Naive thymus-derived CD4-positive, alpha-beta T cell (primary cell): Measurements from ENCODE around the gene SLAMF7. TPM values are rescaled to one million over a fixed set of nuclear protein-coding genes. Genes with fewer than 3 reads are reported as not detected.

Experiments
- ATAC-seq: fragments of 150-1000 bp; cut with Tn5 transposase; 2 replicates; pipeline ENCODE4 v1.10.0; 2021; ENCODE audit warnings: mild to moderate bottlenecking, moderate library complexity
- CTCF ChIA-PET: fragments of 350-600 bp; sonication (Branson Sonifier 250); formaldehyde crosslinking; loops from one replicate; lab custom pipeline; 2021; ENCODE audit warnings: antibody characterized with exemption; lab: Charles Lee
- POLR2A ChIA-PET: fragments of 350-600 bp; sonication (Branson Sonifier 250); formaldehyde crosslinking; loops from one replicate; lab custom pipeline; 2021; ENCODE audit warnings: antibody characterized with exemption, inconsistent platforms; lab: Charles Lee
- DNase-seq, 9 donors: peaks; one replicate each; pipeline versions ENCODE4 v3.0.0 to v3.0.0-alpha.2; 2020 to 2022; ENCODE audit warnings: mixed read lengths in 1 of 9
- H3K27ac ChIP-seq: one replicate; pipeline ENCODE4 v1.7.0; 2013; ENCODE audit warnings: mild to moderate bottlenecking, low read depth, low read length, moderate library complexity
- H3K27me3 ChIP-seq, 2 donors: one replicate each; pipeline ENCODE4 v1.7.0; 2013; ENCODE audit warnings: low read length in 2 of 2, mild to moderate bottlenecking in 2 of 2, moderate library complexity in 2 of 2; ENCODE audit not compliant: control insufficient read depth in 2 of 2, insufficient read depth in 2 of 2
- H3K36me3 ChIP-seq, 3 experiments: 1 replicate in 2 of 3; 2 replicates in 1 of 3; pipeline ENCODE4 v1.7.0; 2013; ENCODE audit warnings: low read length in 3 of 3, mild to moderate bottlenecking in 3 of 3, moderate library complexity in 1 of 3; ENCODE audit not compliant: insufficient read depth in 3 of 3, control insufficient read depth in 2 of 3
- H3K4me1 ChIP-seq, 2 donors: one replicate each; pipeline ENCODE4 v1.7.0; 2013; ENCODE audit warnings: low read length in 2 of 2, mild to moderate bottlenecking in 2 of 2, moderate library complexity in 1 of 2; ENCODE audit not compliant: control insufficient read depth in 2 of 2, insufficient read depth in 2 of 2
- H3K4me3 ChIP-seq: 2 replicates; pipeline ENCODE4 v1.7.0; 2013; ENCODE audit warnings: mild to moderate bottlenecking, low read length
- H3K9me3 ChIP-seq, 3 experiments: 1 replicate in 2 of 3; 2 replicates in 1 of 3; pipeline ENCODE4 v1.7.0; 2013; ENCODE audit warnings: low read length in 3 of 3; ENCODE audit not compliant: control insufficient read depth in 2 of 3
- H3K27ac Mint-ChIP-seq, 9 donors: one replicate each; pipeline ENCODE4 v1.8.0; 2020 to 2022; ENCODE audit warnings: mixed read lengths in 9 of 9, mild to moderate bottlenecking in 8 of 9, moderate library complexity in 5 of 9, inconsistent platforms in 2 of 9
- H3K27me3 Mint-ChIP-seq, 5 donors: one replicate each; pipeline ENCODE4 v1.8.0; 2021 to 2022; ENCODE audit warnings: mixed read lengths in 5 of 5, mild to moderate bottlenecking in 1 of 5
- H3K36me3 Mint-ChIP-seq, 5 donors: one replicate each; pipeline ENCODE4 v1.8.0; 2020 to 2022; ENCODE audit warnings: mixed read lengths in 5 of 5, mild to moderate bottlenecking in 3 of 5, inconsistent platforms in 1 of 5
- H3K4me1 Mint-ChIP-seq, 7 donors: one replicate each; pipeline ENCODE4 v1.8.0; 2020 to 2022; ENCODE audit warnings: mixed read lengths in 7 of 7, mild to moderate bottlenecking in 3 of 7, inconsistent platforms in 1 of 7
- H3K4me3 Mint-ChIP-seq, 10 donors: one replicate each; pipeline ENCODE4 v1.8.0; 2020 to 2022; ENCODE audit warnings: mild to moderate bottlenecking in 10 of 10, mixed read lengths in 10 of 10, moderate library complexity in 6 of 10, inconsistent platforms in 2 of 10
- H3K9me3 Mint-ChIP-seq, 11 donors: one replicate each; pipeline ENCODE4 v1.8.0; 2020 to 2022; ENCODE audit warnings: mixed read lengths in 11 of 11, mild to moderate bottlenecking in 4 of 11, inconsistent platforms in 1 of 11, moderate library complexity in 1 of 11
- intact Hi-C, 2 donors: fragments of 100-400 bp; cut with micrococcal nuclease; formaldehyde crosslinking; loops; one replicate each; pipeline ENCODE4 v1.15.1; 2023
- polyA plus RNA-seq, 2 donors: library from polyadenylated mRNA; unstranded; fragments of 300-500 nt; fragmentation: Illumina TruSeq; gene quantifications; one replicate each; pipeline ENCODE4 v1.2.3, GENCODE V29; 2021
- total RNA-seq, 6 experiments: library from RNA in 5 of 6; stranded (reverse) in 5 of 6; gene quantifications; 1 replicate in 5 of 6; 2 replicates in 1 of 6; pipeline ENCODE4 v1.2.3 and lab custom pipeline; 2021 to 2026

SLAMF7 gene
- total and polyA plus RNA-seq, 7 experiments from 2014 or later: 0.21 to 39.3 (median 2.4) TPM

DNA sequence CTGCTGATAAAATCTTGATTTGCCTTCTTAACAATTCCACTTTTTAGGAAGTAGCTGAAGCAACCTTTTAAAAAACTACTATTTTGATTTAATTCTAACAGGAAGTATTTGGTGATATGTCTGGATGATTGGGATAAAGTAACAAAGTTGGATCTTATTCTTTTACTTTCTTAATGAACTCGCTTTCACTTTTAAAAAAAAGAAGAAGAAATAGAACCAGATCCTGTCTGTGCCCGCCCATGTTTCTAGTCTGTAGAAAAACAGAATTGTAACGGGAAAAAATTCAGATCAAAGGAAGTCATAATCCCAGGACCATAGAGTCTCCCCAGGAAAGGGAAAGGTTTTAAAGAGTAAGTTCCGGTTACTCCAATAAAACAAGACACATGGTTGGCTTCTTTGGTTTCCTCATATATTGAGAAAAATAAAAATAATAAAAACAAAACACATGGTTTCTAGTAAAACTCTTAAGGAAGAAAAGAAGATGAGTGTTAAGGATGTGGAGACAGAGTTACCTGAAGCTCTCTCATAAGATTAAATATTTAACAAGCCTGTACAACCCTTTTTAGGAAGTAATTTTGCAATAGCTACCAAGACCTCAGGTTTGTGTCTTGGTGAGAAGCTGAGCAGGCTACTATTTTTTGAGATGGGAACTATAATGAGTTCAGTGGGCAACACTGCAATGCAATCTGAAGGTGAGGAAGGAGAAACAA is 32.4 kb upstream of the SLAMF7 start:
- Mint-ChIP-seq H3K4me3 (peak overlapping the region in 1 of 10 donors; percentile 83), H3K27ac (no peak overlapping the region), H3K36me3 (peaks cover 12 to 37% (median 35%) of the 10 kb centered on the region in 5 donors), H3K27me3 (no peaks in the 10 kb centered on the region), H3K9me3 (no peaks in the 10 kb centered on the region), H3K4me1 (peaks cover 0 to 46% (median 41%) of the 10 kb centered on the region in 7 donors)
- H3K4me3 ChIP-seq: peak overlapping the region; percentile 90
- peak overlapping the region; percentile 99 for H3K27ac ChIP-seq
- intact Hi-C loops: loop anchor here in 1 of 2 donors (1.0 to 5.0 kb wide), 3 partner anchors 23 to 60 kb away; partner anchors contain the start of gene SLAMF1
- CTCF ChIA-PET: interaction anchor here (0.6 to 7.9 kb wide), 11 partner anchors 9 to 432 kb away, joined by 3 to 46 read pairs (median 6); no protein-coding TSS in a partner anchor
- ATAC-seq: no peak
- no peak for DNase-seq
- H3K36me3 ChIP-seq: peaks cover 0 to 22% (median 0%) of the 10 kb centered on the region in 3 experiments
- POLR2A ChIA-PET: interaction anchor here (0.7 to 4.3 kb wide), 10 partner anchors 9 to 91 kb away, joined by 3 to 18 read pairs (median 4); no protein-coding TSS in a partner anchor
- no peaks in the 10 kb centered on the region for H3K27me3 ChIP-seq
- H3K4me1 ChIP-seq: peaks cover 64 to 72% of the 10 kb centered on the region in 2 donors
- no peaks in the 10 kb centered on the region for H3K9me3 ChIP-seq

DNA sequence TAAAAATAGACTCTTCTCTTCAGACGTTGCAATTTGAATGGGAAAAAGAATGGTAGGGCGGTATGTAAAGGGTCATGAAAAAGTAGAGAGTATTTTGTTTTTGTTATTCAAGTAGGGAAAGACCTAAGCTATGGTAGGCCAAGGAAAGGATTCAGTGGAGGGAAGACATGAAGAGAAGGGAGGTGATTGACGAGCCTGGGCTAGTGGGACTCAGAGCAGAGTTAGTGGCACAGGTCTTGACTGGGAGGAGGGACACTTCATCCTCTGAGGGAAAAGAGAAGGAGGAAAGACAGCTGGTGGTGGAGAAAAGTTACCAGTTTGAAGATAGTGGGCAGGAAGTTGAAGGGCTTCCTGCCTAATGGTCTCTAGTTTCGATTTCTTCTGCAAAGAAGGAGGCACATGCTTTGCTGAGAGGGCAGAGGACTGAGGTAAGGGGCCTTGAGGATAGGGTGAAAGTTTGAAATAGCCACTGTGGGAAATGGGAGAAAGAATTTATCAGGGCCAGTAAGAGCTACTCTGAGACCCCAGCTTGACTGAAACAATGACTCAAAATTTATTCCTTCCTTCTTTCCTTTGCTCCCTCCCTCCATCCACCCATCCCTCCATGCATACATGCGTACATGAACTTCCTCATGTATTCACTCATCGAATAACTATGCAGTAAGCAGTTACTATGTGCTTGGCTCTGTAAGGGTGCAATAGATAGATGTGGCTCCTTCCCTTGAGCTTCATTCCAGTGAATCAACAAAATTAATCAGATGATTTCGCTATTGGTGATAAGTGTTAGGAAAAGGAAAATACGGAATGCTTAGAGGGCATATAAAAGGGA is 31.6 kb upstream of the SLAMF7 start:
- no peak for ATAC-seq
- intact Hi-C loops: loop anchor here (1.0 to 5.0 kb wide), 4 partner anchors 24 to 61 kb away; partner anchors contain the start of gene SLAMF1 (in 1 of the 2)
- peak overlapping the region; percentile 99 for H3K27ac ChIP-seq
- Mint-ChIP-seq H3K4me1 (peaks cover 4 to 44% (median 36%) of the 10 kb centered on the region in 7 donors), H3K27me3 (no peaks in the 10 kb centered on the region), H3K4me3 (no peak overlapping the region), H3K27ac (no peak overlapping the region), H3K9me3 (peaks cover 0 to 2% (median 0%) of the 10 kb centered on the region in 11 donors), H3K36me3 (peaks cover 8 to 32% (median 30%) of the 10 kb centered on the region in 5 donors)
- no peaks in the 10 kb centered on the region for H3K9me3 ChIP-seq
- peaks cover 65 to 69% of the 10 kb centered on the region in 2 donors for H3K4me1 ChIP-seq
- peak overlapping the region; percentile 90 for H3K4me3 ChIP-seq
- ChIA-PET POLR2A (interaction anchor here (0.7 to 4.3 kb wide), 15 partner anchors 9 to 445 kb away, joined by 3 to 18 read pairs (median 4); partner anchors contain the start of gene DCAF8), CTCF (interaction anchor here (0.7 to 7.9 kb wide), 12 partner anchors 9 to 431 kb away, joined by 3 to 46 read pairs (median 6); no protein-coding TSS in a partner anchor)
- no peaks in the 10 kb centered on the region for H3K27me3 ChIP-seq
- H3K36me3 ChIP-seq: peaks cover 0 to 22% (median 0%) of the 10 kb centered on the region in 3 experiments
- peak in 3 of 9 donors; percentile 30 to 40 (median 38) for DNase-seq

DNA sequence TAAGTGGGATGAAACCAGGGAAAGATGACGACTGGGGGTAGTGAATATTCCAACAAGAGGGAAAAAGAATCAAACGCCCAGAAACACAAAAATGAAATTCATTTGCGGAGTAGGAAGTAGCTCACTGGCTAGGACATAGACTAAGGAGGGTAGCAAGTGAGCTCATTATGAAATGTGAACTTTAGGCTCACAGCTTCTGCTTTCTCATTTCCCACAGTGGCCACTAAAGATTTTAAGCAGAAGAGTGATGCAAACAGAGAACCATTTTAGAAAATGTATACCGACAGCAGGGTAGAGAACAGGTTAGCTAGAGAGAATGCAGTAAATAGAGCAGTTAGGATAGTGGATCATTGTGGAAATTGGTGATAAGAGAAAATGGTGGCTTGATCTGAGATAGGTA is 30.9 kb upstream of the SLAMF7 start:
- ChIA-PET CTCF (interaction anchor here (0.7 to 7.9 kb wide), 11 partner anchors 8 to 246 kb away, joined by 3 to 46 read pairs (median 6); partner anchors contain the start of gene ITLN2), POLR2A (interaction anchor here (0.7 to 4.3 kb wide), 13 partner anchors 10 to 446 kb away, joined by 3 to 18 read pairs (median 3); partner anchors contain the start of gene DCAF8)
- H3K9me3 ChIP-seq: no peaks in the 10 kb centered on the region
- H3K36me3 ChIP-seq: peaks cover 0 to 17% (median 0%) of the 10 kb centered on the region in 3 experiments
- peak; percentile 26 for ATAC-seq
- peaks cover 69 to 71% of the 10 kb centered on the region in 2 donors for H3K4me1 ChIP-seq
- Mint-ChIP-seq H3K27me3 (no peaks in the 10 kb centered on the region), H3K9me3 (peaks cover 0 to 2% (median 0%) of the 10 kb centered on the region in 11 donors), H3K4me3 (no peak overlapping the region), H3K27ac (no peak overlapping the region), H3K36me3 (peaks cover 5 to 30% (median 26%) of the 10 kb centered on the region in 5 donors), H3K4me1 (peaks cover 11 to 44% (median 34%) of the 10 kb centered on the region in 7 donors)
- intact Hi-C loops: loop anchor here (2.0 to 5.0 kb wide), 2 partner anchors 36 to 37 kb away; no protein-coding TSS in a partner anchor
- no peaks in the 10 kb centered on the region for H3K27me3 ChIP-seq
- no peak for DNase-seq
- H3K4me3 ChIP-seq: peak overlapping the region; percentile 90
- H3K27ac ChIP-seq: peak overlapping the region; percentile 99

DNA sequence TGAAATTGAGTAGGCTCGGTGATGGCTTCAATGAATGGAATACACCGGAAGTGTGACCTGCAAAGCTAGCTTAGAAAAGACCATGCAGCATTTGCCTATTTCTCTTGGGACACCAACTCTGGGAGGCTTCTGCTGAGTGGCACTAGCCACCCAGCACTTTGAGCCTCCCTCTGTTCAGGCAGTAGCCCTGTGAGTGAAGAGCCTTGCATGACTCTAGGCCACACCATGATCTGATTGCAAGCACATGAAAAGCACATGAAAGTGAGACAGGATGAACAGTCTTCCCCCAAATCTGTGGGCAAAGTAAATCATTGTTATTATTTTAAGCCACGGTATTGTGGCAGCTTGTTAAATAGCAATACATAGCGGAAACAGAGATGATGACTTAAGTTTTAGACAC is 30.2 kb upstream of the SLAMF7 start:
- no peak overlapping the region for H3K27ac Mint-ChIP-seq
- Histone ChIP-seq H3K4me1 (peaks cover 69 to 71% of the 10 kb centered on the region in 2 donors), H3K27me3 (no peaks in the 10 kb centered on the region), H3K9me3 (no peaks in the 10 kb centered on the region), H3K27ac (peak overlapping the region; percentile 99), H3K36me3 (peaks cover 0 to 11% (median 0%) of the 10 kb centered on the region in 3 experiments), H3K4me3 (peak overlapping the region; percentile 90)
- peaks cover 0 to 23% (median 19%) of the 10 kb centered on the region in 5 donors for H3K36me3 Mint-ChIP-seq
- no peaks in the 10 kb centered on the region for H3K27me3 Mint-ChIP-seq
- ChIA-PET CTCF (interaction anchor here (0.5 to 7.9 kb wide), 7 partner anchors 16 to 246 kb away, joined by 3 to 46 read pairs (median 10); partner anchors contain the start of gene ITLN2), POLR2A (interaction anchor here (0.6 to 4.3 kb wide), 7 partner anchors 14 to 92 kb away, joined by 3 to 18 read pairs (median 6); no protein-coding TSS in a partner anchor)
- intact Hi-C loops: loop anchor here (2.0 to 5.0 kb wide), 2 partner anchors 36 kb away; no protein-coding TSS in a partner anchor
- no peak overlapping the region for H3K4me3 Mint-ChIP-seq
- peaks cover 0 to 2% (median 0%) of the 10 kb centered on the region in 11 donors for H3K9me3 Mint-ChIP-seq
- ATAC-seq (no peak), DNase-seq (peak in 5 of 9 donors; percentile 24 to 40 (median 34))
- H3K4me1 Mint-ChIP-seq: peaks cover 15 to 41% (median 29%) of the 10 kb centered on the region in 7 donors

DNA sequence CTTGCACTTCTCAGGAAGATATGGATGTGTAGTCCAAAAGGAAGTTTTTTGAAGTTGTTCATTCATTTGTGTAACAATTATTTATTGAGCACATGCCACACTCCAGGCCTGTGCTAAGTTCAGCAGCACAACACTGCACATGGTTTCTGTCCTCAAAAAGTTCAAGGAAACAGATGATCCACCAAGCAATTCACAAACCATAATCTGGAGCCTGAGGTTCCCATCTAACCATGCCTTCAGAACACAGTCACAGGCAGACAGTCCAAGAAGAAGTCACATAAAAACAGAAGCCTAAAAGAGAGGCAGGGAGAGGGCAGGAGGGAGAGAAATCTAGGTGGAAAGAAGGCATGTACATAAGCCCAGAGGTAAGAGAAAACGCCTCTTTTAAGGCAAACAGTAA is 29.3 kb upstream of the SLAMF7 start:
- ATAC-seq: no peak
- peak overlapping the region; percentile 99 for H3K27ac ChIP-seq
- intact Hi-C loops: loop anchor here (2.0 to 5.0 kb wide), 2 partner anchors 35 to 37 kb away; no protein-coding TSS in a partner anchor
- H3K27me3 ChIP-seq: no peaks in the 10 kb centered on the region
- H3K4me1 ChIP-seq: peaks cover 68 to 70% of the 10 kb centered on the region in 2 donors
- Mint-ChIP-seq H3K27me3 (no peaks in the 10 kb centered on the region), H3K4me1 (peaks cover 21 to 38% (median 27%) of the 10 kb centered on the region in 7 donors), H3K4me3 (no peak overlapping the region), H3K9me3 (peaks cover 0 to 2% (median 0%) of the 10 kb centered on the region in 11 donors), H3K36me3 (peaks cover 0 to 18% (median 12%) of the 10 kb centered on the region in 5 donors), H3K27ac (no peak overlapping the region)
- POLR2A ChIA-PET: interaction anchor here (3.3 to 4.3 kb wide), 2 partner anchors 13 to 26 kb away, joined by 18 read pairs; no protein-coding TSS in a partner anchor
- CTCF ChIA-PET: interaction anchor here (1.1 to 7.9 kb wide), 6 partner anchors 15 to 245 kb away, joined by 3 to 46 read pairs (median 10); partner anchors contain the start of gene ITLN2
- peak overlapping the region; percentile 90 for H3K4me3 ChIP-seq
- peaks cover 0 to 5% (median 0%) of the 10 kb centered on the region in 3 experiments for H3K36me3 ChIP-seq
- H3K9me3 ChIP-seq: no peaks in the 10 kb centered on the region
- DNase-seq: no peak
